GM20000 (cell line): ENCODE data around the gene FMO5.
A peak's percentile ranks its signal among the peaks of the same experiment; 100 is the strongest.
"Not testable (repeated sequence)": the region's sequence is repeated elsewhere in the genome, so short reads cannot be mapped to it uniquely, and the experiment has no call there.

Source experiments
- DNase-seq: peaks from one replicate; pipeline ENCODE4 v3.0.0; 2012; ENCODE audit warnings: low spot score
- CTCF ChIP-seq: IDR thresholded peaks from 2 replicates; pipeline ENCODE4 v1.5.1; 2012; ENCODE audit warnings: mild to moderate bottlenecking, control low read depth; ENCODE audit errors: extremely low read depth, missing control alignments

Gene FMO5

DNA sequence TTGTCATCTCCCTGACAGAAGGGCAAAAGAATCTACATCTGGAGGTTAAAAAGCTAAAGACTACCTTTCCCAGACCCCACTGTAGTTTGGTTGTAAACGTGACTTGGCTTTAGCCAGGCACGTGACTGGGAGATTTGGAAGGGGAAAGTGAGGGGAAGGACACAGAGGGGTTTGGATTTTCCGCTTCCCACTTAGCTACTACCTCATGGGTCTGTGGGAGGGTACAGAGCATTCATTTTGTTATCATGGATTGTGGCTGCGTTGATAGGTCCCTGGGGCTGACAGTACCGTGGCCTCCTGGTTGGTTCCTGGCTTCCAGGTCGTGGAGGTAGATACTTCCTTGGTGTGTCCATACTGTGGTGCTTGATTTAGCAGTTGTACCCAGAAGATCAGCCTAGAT is 20.0 kb upstream of the FMO5 start:
- no peak for DNase-seq
- TF ChIP-seq CTCF = no peak

GRCh38 chr1:147243841-147244240 is 18.7 kb upstream of the FMO5 start:
- TF ChIP-seq CTCF = no peak
- DNase-seq = peak; percentile 13

- no peak for TF ChIP-seq CTCF
- DNase-seq = peak; percentile 54
These were observed 18.1 kb upstream of the FMO5 start for GRCh38 chr1:147243228-147243685.

DNA sequence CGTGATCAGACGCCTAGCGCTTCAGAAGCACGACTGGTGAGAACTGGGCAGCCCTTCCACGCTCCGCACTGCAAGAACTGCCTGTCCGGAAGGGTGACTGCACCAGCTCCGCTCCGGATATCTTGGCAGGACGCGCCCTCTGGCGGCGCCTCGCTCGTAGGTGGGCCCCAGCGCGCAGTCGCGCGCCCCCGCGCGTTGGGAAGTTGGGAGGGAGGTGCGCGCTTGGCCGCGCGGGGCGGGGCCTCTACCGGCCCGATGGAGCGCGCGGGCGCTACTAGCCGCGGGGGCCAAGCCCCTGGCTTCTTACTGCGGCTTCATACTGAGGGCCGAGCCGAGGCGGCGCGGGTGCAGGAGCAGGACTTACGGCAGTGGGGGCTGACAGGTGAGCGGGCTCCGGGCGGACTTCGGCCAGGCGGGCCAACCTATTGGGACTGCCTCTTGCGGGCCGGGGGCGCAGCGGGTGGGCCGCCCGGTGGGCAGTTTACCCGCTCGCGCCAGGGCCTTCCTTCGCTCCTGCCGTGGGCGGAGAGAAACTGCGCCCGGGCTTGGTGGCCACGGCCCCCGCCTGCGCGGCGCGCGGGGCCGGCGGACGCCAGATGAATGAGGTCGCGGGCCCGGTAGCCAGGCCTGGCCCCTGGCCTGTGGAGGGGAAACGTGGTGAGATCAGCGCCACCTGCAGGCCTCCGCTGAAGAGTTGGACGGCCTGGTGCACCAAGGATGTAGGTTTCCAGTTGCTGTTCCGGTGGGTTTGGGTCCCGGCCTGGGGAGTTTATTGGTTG is 17.5 kb upstream of the FMO5 start, which contains the start of gene CHD1L:
Gene CHD1L, plus strand, starts transcription at position 236 of the 779 bp plus-strand sequence. Its CDS starts 20 bp downstream, at position 256.
- TF ChIP-seq CTCF = peak; percentile 90
- peak; percentile 95 for DNase-seq

- no peak for TF ChIP-seq CTCF
- DNase-seq = no peak
These were observed 16.9 kb upstream of the FMO5 start for GRCh38 chr1:147241934-147242448.

DNA sequence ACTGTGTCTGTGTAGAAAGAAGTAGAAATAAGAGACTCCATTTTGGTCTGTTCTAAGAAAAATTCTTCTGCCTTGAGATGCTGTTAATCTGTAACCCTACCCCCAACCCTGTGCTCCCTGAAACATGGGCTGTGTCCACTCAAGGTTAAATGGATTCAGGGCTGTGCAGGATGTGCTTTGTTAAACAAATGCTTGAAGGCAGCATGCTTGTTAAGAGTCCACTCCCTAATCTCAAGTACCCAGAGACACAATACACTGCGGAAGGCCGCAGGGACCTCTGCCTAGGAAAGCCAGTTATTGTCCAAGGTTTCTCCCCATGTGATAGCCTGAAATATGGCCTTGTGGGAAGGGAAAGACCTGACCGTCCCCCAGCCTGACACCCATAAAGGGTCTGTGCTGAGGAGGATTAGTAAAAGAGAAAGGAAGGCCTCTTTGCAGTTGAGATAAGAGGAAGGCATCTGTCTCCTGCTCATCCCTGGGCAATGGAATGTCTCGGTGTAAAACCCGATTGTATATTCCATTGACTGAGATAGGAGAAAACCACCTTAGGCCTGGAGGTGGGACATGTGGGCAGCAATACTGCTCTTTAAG is 15.1 kb upstream of the FMO5 start:
- DNase-seq = not testable (repeated sequence)

DNA sequence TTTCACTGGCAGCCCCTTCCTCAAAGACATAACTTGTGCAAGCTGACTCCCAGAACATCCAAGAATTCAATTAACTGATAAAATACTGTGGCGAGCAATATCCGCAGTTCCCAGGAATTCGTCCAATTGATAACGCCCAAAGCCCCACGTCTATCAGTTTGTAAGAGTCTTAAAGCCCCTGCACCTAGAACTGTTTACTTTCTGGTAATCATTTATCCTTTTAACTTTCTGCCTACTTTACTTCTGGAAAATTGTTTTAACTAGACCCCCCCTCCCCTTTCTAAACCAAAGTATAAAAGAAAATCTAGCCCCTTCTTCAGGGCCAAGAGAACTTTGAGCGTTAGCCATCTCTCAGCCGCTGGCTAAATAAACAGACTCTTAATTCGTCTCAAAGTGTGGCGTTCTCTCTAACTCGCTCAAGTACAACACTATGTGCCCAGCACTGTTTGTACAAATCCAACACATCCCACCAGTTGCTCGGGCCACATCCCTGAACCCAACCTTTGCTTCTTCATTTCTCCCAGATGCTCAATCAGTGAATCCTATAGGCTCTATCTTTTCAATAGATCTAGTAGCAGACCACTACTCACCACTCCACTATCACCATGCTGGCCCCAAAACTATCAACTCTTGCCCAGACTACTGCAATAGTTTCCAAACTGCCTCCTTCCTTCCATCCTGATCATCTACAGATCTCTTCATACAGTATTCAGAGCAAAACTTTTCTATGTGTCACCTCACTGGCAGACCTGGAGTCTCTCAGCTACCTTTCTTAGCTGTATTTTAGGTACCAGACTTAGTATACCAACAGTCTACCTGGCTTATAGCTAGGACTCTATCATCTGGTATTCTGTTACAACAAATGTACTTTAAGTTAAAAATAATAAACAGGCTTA is 14.0 kb upstream of the FMO5 start:
- no peak for DNase-seq
- no peak for TF ChIP-seq CTCF
